Memory B cell (primary cell): Measurements from ENCODE around the gene GRM7.

Source experiments
- ATAC-seq: fragments of 150-1000 bp; cut with Tn5 transposase; 2 replicates; pipeline ENCODE4 v1.10.0; 2021; ENCODE audit warnings: low read depth, mild to moderate bottlenecking, moderate library complexity
- DNase-seq, 2 donors: peaks; one replicate each; pipeline ENCODE4 v3.0.0; 2022; ENCODE audit warnings: low spot score in 2 of 2
- H3K27ac Mint-ChIP-seq: one replicate; pipeline ENCODE4 v1.8.0; 2022; ENCODE audit warnings: mild to moderate bottlenecking, moderate library complexity, mixed read lengths
- H3K27me3 Mint-ChIP-seq: one replicate; pipeline ENCODE4 v1.8.0; 2022; ENCODE audit warnings: mixed read lengths
- H3K36me3 Mint-ChIP-seq: one replicate; pipeline ENCODE4 v1.8.0; 2022; ENCODE audit warnings: mild to moderate bottlenecking, mixed read lengths
- H3K4me1 Mint-ChIP-seq: one replicate; pipeline ENCODE4 v1.8.0; 2022; ENCODE audit warnings: mixed read lengths
- H3K4me3 Mint-ChIP-seq: one replicate; pipeline ENCODE4 v1.8.0; 2022; ENCODE audit warnings: mild to moderate bottlenecking, moderate library complexity, mixed read lengths
- H3K9me3 Mint-ChIP-seq: one replicate; pipeline ENCODE4 v1.8.0; 2022; ENCODE audit warnings: mixed read lengths

GRM7 gene

DNA sequence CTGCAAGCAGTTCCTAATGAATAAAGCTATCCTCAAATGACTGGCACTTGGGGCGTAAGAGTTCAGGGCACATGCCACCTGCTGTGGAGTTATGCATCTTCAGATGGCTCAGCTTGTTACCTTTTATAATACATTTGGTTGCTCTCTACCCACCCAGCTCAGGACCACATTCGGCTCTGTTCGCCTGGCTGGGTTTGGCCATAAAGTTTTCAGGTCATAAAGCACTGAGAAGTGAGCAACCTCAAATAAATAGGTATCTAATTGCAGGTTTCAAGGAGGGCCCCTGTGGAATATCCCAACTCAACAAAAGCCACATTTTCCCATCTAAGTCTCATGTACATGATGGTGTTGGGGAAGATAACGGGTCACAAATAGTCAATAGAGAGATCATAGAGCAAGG, 727.3 kb downstream of the GRM7 start:
- Mint-ChIP-seq H3K9me3 (peaks cover under 1% of the 10 kb centered on the region), H3K27me3 (no peaks in the 10 kb centered on the region), H3K4me1 (no peaks in the 10 kb centered on the region), H3K36me3 (no peaks in the 10 kb centered on the region), H3K27ac (no peak overlapping the region), H3K4me3 (no peak overlapping the region)
- ATAC-seq, result no peak
- no peak for DNase-seq

DNA sequence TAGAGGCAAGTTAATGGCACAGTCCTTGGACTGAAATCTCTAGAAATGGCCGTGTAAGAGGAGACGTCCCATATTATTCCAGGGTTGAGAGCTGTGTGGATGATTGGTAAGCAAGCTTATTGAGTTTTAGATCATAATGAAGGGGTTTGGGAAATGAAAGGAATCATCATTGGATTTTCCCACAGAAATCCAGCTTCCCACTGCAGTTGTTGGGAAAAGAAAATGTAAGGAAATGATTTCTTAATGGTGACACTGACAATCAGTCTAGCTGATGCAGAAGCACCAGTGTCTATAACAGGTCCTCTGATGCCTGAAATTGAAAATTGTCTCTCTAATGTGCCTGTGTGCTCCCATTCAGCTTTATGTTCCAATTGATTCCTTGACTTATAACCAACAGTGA, 728.6 kb downstream of the GRM7 start:
- no peaks in the 10 kb centered on the region for H3K4me1 Mint-ChIP-seq
- H3K27me3 Mint-ChIP-seq, result no peaks in the 10 kb centered on the region
- peaks cover 2% of the 10 kb centered on the region for H3K9me3 Mint-ChIP-seq
- H3K36me3 Mint-ChIP-seq, result no peaks in the 10 kb centered on the region
- no peak overlapping the region for H3K4me3 Mint-ChIP-seq
- H3K27ac Mint-ChIP-seq, result no peak overlapping the region
- no peak for ATAC-seq
- DNase-seq, result no peak

- ATAC-seq (no peak), DNase-seq (no peak)
- H3K36me3 Mint-ChIP-seq, result no peaks in the 10 kb centered on the region
- H3K27me3 Mint-ChIP-seq, result no peaks in the 10 kb centered on the region
- no peak overlapping the region for H3K4me3 Mint-ChIP-seq
- H3K9me3 Mint-ChIP-seq, result no peaks in the 10 kb centered on the region
- no peaks in the 10 kb centered on the region for H3K4me1 Mint-ChIP-seq
- no peak overlapping the region for H3K27ac Mint-ChIP-seq
These were observed 741.4 kb downstream of the GRM7 start for GRCh38 chr3:7602297-7602696.

DNA sequence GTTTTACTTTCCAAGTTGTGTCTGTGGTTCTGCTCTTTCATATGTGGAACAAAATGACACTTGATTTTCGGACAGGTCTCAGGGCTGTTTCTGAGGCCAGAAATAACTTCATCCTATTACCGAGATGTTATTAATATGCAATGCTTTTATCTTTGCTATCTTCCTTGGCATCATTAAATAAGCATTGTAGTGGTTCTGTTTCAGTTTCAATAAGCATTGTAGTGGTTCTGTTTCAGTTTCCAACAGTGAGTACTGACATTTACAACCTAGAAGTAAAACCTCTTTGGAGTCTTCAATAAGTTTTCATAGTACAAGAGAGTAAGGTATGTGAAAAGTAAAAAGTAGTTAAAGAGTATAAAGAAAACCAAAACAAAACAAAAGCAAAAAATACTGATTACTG, 746.2 kb downstream of the GRM7 start:
- Mint-ChIP-seq H3K36me3 (no peaks in the 10 kb centered on the region), H3K4me3 (no peak overlapping the region), H3K4me1 (no peaks in the 10 kb centered on the region), H3K27me3 (no peaks in the 10 kb centered on the region), H3K9me3 (no peaks in the 10 kb centered on the region), H3K27ac (no peak overlapping the region)
- ATAC-seq (no peak), DNase-seq (no peak)

- Mint-ChIP-seq H3K4me1 (no peaks in the 10 kb centered on the region), H3K4me3 (no peak overlapping the region), H3K9me3 (peaks cover 2% of the 10 kb centered on the region), H3K36me3 (no peaks in the 10 kb centered on the region), H3K27me3 (no peaks in the 10 kb centered on the region), H3K27ac (no peak overlapping the region)
- DNase-seq (no peak), ATAC-seq (no peak)
These were observed 746.8 kb downstream of the GRM7 start for GRCh38 chr3:7607676-7608075.

DNA sequence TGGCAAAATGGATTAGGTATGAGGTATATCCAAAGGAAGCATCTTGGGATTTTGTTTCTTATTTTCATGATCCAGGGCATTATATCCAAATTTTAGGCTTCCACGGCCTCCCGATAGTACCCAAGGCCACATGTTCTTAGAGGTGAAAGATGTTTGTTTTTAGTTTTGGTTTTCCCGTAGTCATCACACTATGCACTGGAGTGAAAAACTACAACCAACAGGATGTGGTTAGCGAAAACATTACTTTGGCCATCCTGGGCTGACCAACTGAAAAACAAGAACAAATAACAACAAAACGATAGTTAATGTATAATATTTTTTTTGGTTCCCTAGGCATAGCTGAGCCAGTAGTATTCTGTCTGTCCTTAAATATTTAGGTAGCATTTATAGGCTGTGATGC, 749.7 kb downstream of the GRM7 start:
- Mint-ChIP-seq H3K27ac (no peak overlapping the region), H3K4me1 (no peaks in the 10 kb centered on the region), H3K4me3 (no peak overlapping the region), H3K36me3 (no peaks in the 10 kb centered on the region), H3K27me3 (no peaks in the 10 kb centered on the region), H3K9me3 (peaks cover 2% of the 10 kb centered on the region)
- no peak for DNase-seq
- ATAC-seq, result no peak

GRCh38 chr3:7615043-7615442, 754.1 kb downstream of the GRM7 start:
- no peak for DNase-seq
- Mint-ChIP-seq H3K27me3 (no peaks in the 10 kb centered on the region), H3K36me3 (no peaks in the 10 kb centered on the region), H3K4me3 (no peak overlapping the region), H3K4me1 (no peaks in the 10 kb centered on the region), H3K9me3 (peaks cover 2% of the 10 kb centered on the region), H3K27ac (no peak overlapping the region)
- ATAC-seq, result no peak

DNA sequence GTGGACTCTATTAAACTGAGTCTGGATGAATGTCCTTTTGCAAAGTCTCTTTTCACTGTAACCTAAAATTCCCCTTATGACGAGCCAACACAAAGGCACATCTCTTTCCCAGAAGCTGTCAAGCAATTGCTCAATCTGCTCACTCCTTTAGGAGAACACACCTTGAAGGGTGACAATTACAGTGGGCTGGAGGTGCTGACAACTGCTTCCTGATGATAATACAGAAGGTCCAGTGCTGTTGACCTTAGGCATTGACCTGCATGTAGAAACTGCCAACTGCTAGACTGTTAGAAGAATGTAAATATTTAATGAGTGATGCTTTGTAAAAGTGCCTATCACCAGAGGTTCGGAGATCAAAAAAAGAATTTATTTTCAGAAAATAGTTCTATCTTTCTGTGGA, 757.7 kb downstream of the GRM7 start:
- Mint-ChIP-seq H3K9me3 (no peaks in the 10 kb centered on the region), H3K36me3 (no peaks in the 10 kb centered on the region), H3K4me1 (no peaks in the 10 kb centered on the region), H3K27ac (no peak overlapping the region), H3K27me3 (no peaks in the 10 kb centered on the region), H3K4me3 (no peak overlapping the region)
- ATAC-seq, result no peak
- DNase-seq, result no peak

DNA sequence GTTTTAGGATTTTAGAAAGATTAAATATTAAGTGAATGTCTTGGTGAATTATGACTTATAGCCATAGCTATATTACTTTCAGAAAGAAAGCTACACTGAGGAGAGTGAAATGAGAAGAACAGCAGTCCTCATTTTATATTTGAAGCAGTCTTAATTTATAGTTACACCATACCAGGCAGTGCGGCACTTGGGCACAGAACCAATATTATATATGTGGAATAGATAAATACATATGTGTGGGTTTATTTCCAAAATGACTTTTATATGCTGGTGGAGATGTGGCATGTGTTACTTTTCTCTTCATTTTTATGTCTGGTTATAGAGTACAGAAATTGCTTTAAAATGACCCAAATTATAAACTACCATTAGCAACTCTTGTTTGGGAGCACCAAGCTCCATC, 759.5 kb downstream of the GRM7 start:
- no peaks in the 10 kb centered on the region for H3K9me3 Mint-ChIP-seq
- no peaks in the 10 kb centered on the region for H3K27me3 Mint-ChIP-seq

DNA sequence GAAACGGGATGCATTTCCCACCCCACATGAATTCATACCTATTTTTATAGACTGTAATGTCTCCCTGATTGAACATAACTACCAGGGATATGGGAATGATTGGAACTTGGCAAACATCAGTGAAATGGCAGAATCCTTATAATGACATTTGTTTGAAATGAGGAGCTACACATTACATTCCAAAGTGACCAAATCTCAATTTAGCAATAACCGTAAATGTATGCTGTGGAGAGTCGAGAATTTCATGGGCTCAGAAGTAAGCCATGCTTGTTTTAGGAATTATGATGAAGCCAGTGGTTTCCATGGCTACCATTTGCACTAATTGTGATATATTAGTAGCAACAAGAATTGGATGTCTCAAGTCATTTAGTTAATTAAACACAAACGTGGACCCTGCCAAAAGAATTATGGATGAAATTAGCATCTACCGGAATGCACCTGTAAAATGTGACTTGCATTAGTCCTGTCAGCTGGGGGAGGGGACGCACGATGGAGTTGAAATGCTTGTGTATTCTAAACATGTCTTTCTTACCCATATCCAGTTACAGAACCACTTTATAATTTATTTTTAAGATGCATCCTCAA, 760.2 kb downstream of the GRM7 start:
- H3K4me3 Mint-ChIP-seq, result no peak overlapping the region
- H3K9me3 Mint-ChIP-seq, result no peaks in the 10 kb centered on the region
- DNase-seq (no peak), ATAC-seq (no peak)
- H3K27me3 Mint-ChIP-seq, result no peaks in the 10 kb centered on the region
- H3K27ac Mint-ChIP-seq, result no peak overlapping the region
- no peaks in the 10 kb centered on the region for H3K4me1 Mint-ChIP-seq
- H3K36me3 Mint-ChIP-seq, result no peaks in the 10 kb centered on the region

More for the DNA sequence above, 759.5 kb downstream of the GRM7 start:
- Mint-ChIP-seq H3K27ac (no peak overlapping the region), H3K36me3 (no peaks in the 10 kb centered on the region), H3K4me3 (no peak overlapping the region), H3K4me1 (no peaks in the 10 kb centered on the region)
- DNase-seq (no peak), ATAC-seq (no peak)

DNA sequence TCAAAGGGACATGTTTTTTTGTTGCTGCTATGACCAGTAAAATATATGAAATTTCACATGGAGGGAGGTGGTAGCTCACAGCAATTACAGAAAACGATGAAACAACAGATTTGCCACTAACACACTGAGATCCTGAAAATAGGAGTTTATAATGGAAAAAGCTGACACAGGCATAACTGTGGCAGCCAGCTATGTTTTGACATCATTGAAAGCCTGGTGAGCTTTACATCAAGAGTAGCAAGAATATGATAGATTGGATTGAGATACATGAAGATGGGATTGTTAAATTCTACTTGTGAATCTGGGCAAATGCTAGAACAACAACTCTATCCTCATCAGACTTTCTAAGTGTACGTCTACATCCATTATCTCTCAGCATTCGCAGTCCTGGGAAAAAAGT, 760.7 kb downstream of the GRM7 start:
- ATAC-seq, result no peak

GRCh38 chr3:7625021-7625420, 764.1 kb downstream of the GRM7 start:
- ATAC-seq, result no peak
- H3K9me3 Mint-ChIP-seq, result no peaks in the 10 kb centered on the region
- no peak for DNase-seq
- H3K36me3 Mint-ChIP-seq, result no peaks in the 10 kb centered on the region
- no peak overlapping the region for H3K27ac Mint-ChIP-seq
- no peaks in the 10 kb centered on the region for H3K4me1 Mint-ChIP-seq
- no peak overlapping the region for H3K4me3 Mint-ChIP-seq
- H3K27me3 Mint-ChIP-seq, result no peaks in the 10 kb centered on the region

More for the DNA sequence above, 760.7 kb downstream of the GRM7 start:
- no peak overlapping the region for H3K27ac Mint-ChIP-seq
- DNase-seq, result no peak
- H3K36me3 Mint-ChIP-seq, result no peaks in the 10 kb centered on the region
- no peaks in the 10 kb centered on the region for H3K27me3 Mint-ChIP-seq
- H3K9me3 Mint-ChIP-seq, result no peaks in the 10 kb centered on the region
- H3K4me1 Mint-ChIP-seq, result no peaks in the 10 kb centered on the region
- H3K4me3 Mint-ChIP-seq, result no peak overlapping the region

- Mint-ChIP-seq H3K27me3 (no peaks in the 10 kb centered on the region), H3K36me3 (no peaks in the 10 kb centered on the region), H3K4me3 (no peak overlapping the region), H3K9me3 (peaks cover 4% of the 10 kb centered on the region), H3K27ac (no peak overlapping the region), H3K4me1 (no peaks in the 10 kb centered on the region)
- DNase-seq (no peak), ATAC-seq (no peak)
These were observed 769.5 kb downstream of the GRM7 start for GRCh38 chr3:7630351-7630911.

DNA sequence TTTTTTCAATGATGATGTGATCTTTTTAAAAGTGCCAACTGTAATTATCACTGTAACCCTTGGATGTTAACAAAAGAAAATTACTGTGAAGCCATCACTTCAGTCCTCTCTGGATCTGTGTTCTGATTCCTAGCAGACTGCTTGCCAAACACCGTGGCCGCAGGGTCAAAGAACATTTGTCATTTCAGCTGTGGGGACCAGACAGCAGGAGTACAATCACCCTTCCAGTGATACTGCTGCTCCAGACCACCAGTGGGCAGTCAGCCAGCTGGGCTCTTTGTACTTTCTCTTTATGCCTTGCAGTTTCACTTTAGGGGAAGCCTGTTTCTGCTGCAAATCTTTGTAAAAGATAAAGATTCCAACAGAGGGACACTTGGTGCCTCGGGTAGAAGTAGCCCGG, 770.0 kb downstream of the GRM7 start:
- Mint-ChIP-seq H3K9me3 (peaks cover 4% of the 10 kb centered on the region), H3K4me3 (no peak overlapping the region), H3K4me1 (no peaks in the 10 kb centered on the region), H3K27ac (no peak overlapping the region), H3K36me3 (no peaks in the 10 kb centered on the region), H3K27me3 (no peaks in the 10 kb centered on the region)
- ATAC-seq (no peak), DNase-seq (no peak)

DNA sequence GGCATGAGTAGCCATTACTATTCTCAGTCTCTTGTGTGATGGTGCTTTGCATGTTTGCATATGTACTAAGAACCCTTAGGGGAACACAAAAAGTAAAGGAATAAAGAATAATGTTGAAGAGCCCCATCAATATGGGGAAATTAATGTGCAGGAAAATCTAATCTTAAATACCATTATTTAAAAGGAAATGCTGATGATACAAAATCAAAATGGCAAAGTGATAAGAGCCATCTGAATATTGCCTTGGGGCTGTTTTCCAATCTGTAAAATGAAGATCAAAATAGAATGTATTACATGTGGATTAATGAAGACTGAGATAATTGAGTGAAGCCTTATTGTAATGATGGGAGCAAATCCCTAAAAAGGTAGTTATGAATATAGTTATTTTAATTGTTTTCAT, 771.4 kb downstream of the GRM7 start:
- Mint-ChIP-seq H3K4me3 (no peak overlapping the region), H3K9me3 (peaks cover 4% of the 10 kb centered on the region), H3K27me3 (no peaks in the 10 kb centered on the region), H3K27ac (no peak overlapping the region), H3K4me1 (no peaks in the 10 kb centered on the region), H3K36me3 (no peaks in the 10 kb centered on the region)
- ATAC-seq (no peak), DNase-seq (no peak)
